Liver (tissue), 9 donors: Measurements from ENCODE around the gene HTRA1. TPM values are rescaled to one million over a fixed set of nuclear protein-coding genes. Genes with fewer than 3 reads are reported as not detected.

Source experiments
- DNase-seq: peaks from one replicate; pipeline ENCODE4 v3.0.0-alpha.2; 2017; ENCODE audit warnings: low spot score
- H3K27ac ChIP-seq, 2 donors: one replicate each; pipeline ENCODE4 v1.7.0; 2013; ENCODE audit warnings: inconsistent platforms in 2 of 2, low read length in 2 of 2, control low read depth in 1 of 2, low read depth in 1 of 2, mild to moderate bottlenecking in 1 of 2
- H3K27me3 ChIP-seq, 4 donors: one replicate each; pipeline versions ENCODE4 v1.6.1 to v1.7.0; 2013; ENCODE audit warnings: low read length in 3 of 4, inconsistent platforms in 1 of 4, mild to moderate bottlenecking in 1 of 4, moderate library complexity in 1 of 4; ENCODE audit not compliant: control insufficient read depth in 4 of 4, insufficient read depth in 4 of 4
- H3K36me3 ChIP-seq, 4 donors: one replicate each; pipeline versions ENCODE4 v1.6.1 to v1.7.0; 2013; ENCODE audit warnings: low read length in 3 of 4, mild to moderate bottlenecking in 3 of 4, low read depth in 1 of 4, moderate library complexity in 1 of 4; ENCODE audit not compliant: control insufficient read depth in 4 of 4, insufficient read depth in 3 of 4
- H3K4me1 ChIP-seq, 4 donors: one replicate each; pipeline versions ENCODE4 v1.6.1 to v1.7.0; 2013; ENCODE audit warnings: low read length in 3 of 4, mild to moderate bottlenecking in 3 of 4, moderate library complexity in 1 of 4; ENCODE audit not compliant: control insufficient read depth in 4 of 4, insufficient read depth in 4 of 4
- H3K4me3 ChIP-seq, 3 donors: one replicate each; pipeline versions ENCODE4 v1.6.1 to v1.7.0; 2013; ENCODE audit warnings: low read length in 3 of 3, control low read depth in 1 of 3, low read depth in 1 of 3, mild to moderate bottlenecking in 1 of 3
- H3K9ac ChIP-seq, 2 donors: one replicate each; pipeline ENCODE4 v1.7.0; 2013; ENCODE audit warnings: low read length in 2 of 2, mild to moderate bottlenecking in 2 of 2, moderate library complexity in 2 of 2, control low read depth in 1 of 2, low read depth in 1 of 2
- H3K9me3 ChIP-seq, 4 donors: one replicate each; pipeline versions ENCODE4 v1.6.1 to v1.7.0; 2013; ENCODE audit warnings: low read length in 3 of 4; ENCODE audit not compliant: control insufficient read depth in 4 of 4
- ATF3 ChIP-seq: IDR thresholded peaks from 2 replicates; pipeline ENCODE4 v1.6.1; 2016; ENCODE audit warnings: antibody characterized with exemption
- CTCF ChIP-seq: fragments of 150-350 bp; IDR thresholded peaks from 2 replicates; pipeline ENCODE4 v1.5.1; 2017; ENCODE audit warnings: improper control_type of control experiment, low read depth, low read length; ENCODE audit not compliant: missing input control
- EGR1 ChIP-seq, 2 donors: IDR thresholded peaks; 2 replicates each; pipeline ENCODE4 v1.6.1; 2016 to 2018; ENCODE audit warnings: antibody characterized with exemption in 2 of 2, low read depth in 2 of 2
- FOXA1 ChIP-seq: IDR thresholded peaks from 2 replicates; pipeline ENCODE4 v1.6.1; 2016; ENCODE audit warnings: antibody characterized with exemption
- FOXA2 ChIP-seq: IDR thresholded peaks from 2 replicates; pipeline ENCODE4 v1.6.1; 2016; ENCODE audit warnings: antibody characterized with exemption
- GABPA ChIP-seq, 2 donors: IDR thresholded peaks in 1 of 2; conservative IDR thresholded peaks in 1 of 2; 2 replicates each; pipeline ENCODE4 v1.6.1; 2016; ENCODE audit warnings: antibody characterized with exemption in 2 of 2, mild to moderate bottlenecking in 1 of 2, moderate library complexity in 1 of 2
- HNF4A ChIP-seq, 2 donors: conservative IDR thresholded peaks; 2 replicates each; pipeline ENCODE4 v1.6.1; 2016; ENCODE audit warnings: antibody characterized with exemption in 2 of 2, mild to moderate bottlenecking in 2 of 2
- HNF4G ChIP-seq: IDR thresholded peaks from 2 replicates; pipeline ENCODE4 v1.6.1; 2016; ENCODE audit warnings: antibody characterized with exemption
- JUND ChIP-seq, 2 donors: IDR thresholded peaks; 2 replicates each; pipeline ENCODE4 v1.6.1; 2016; ENCODE audit warnings: antibody characterized with exemption in 2 of 2
- NR2F2 ChIP-seq: IDR thresholded peaks from 2 replicates; pipeline ENCODE4 v1.6.1; 2016; ENCODE audit warnings: antibody characterized with exemption
- RAD21 ChIP-seq, 2 donors: IDR thresholded peaks; 2 replicates each; pipeline ENCODE4 v1.6.1; 2016; ENCODE audit warnings: antibody characterized with exemption in 2 of 2, mild to moderate bottlenecking in 2 of 2
- REST ChIP-seq: IDR thresholded peaks from 2 replicates; pipeline ENCODE4 v1.6.1; 2016; ENCODE audit warnings: antibody characterized with exemption, mild to moderate bottlenecking
- RXRA ChIP-seq, 2 donors: IDR thresholded peaks; 2 replicates each; pipeline ENCODE4 v1.6.1; 2017 to 2018; ENCODE audit warnings: antibody characterized with exemption in 2 of 2, mild to moderate bottlenecking in 1 of 2
- SP1 ChIP-seq: IDR thresholded peaks from 2 replicates; pipeline ENCODE4 v1.6.1; 2018; ENCODE audit warnings: antibody characterized with exemption, mild to moderate bottlenecking
- TAF1 ChIP-seq: conservative IDR thresholded peaks from 2 replicates; pipeline ENCODE4 v1.6.1; 2016; ENCODE audit warnings: antibody characterized with exemption, mild to moderate bottlenecking
- YY1 ChIP-seq: IDR thresholded peaks from 2 replicates; pipeline ENCODE4 v1.6.1; 2016; ENCODE audit warnings: antibody characterized with exemption, mild to moderate bottlenecking
- WGBS: extraction: QIAGEN DNeasy Blood & Tissue Kit; methylation state at CpG from one replicate; pipeline ENCODE4 v1.1.7; 2013; 5-methylcytosine and 5-hydroxymethylcytosine counted together
- polyA plus RNA-seq, 2 donors: library from polyadenylated mRNA; stranded (reverse) in 1 of 2; unstranded in 1 of 2; fragments of 200-250 nt in 1 of 2; fragments of >200 nt in 1 of 2; fragmentation: Nextera tagmentation in 1 of 2; extraction: Ambion mirVana in 1 of 2; gene quantifications; one replicate each; pipeline versions ENCODE4 v1.2.1 to v1.2.3, GENCODE V29; 2013 to 2015
- total RNA-seq, 2 donors: library from RNA; depleted of rRNA; stranded (reverse); fragments of >200 nt; gene quantifications; one replicate each; pipeline ENCODE4 v1.2.3, GENCODE V29; 2014
- TF ChIP-seq, protein P1 (sequence below): IDR thresholded peaks from 2 replicates; pipeline ENCODE4 v1.6.1; 2016; ENCODE audit warnings: antibody characterized with exemption
- TF ChIP-seq, protein P2 (sequence below): IDR thresholded peaks from 2 replicates; pipeline ENCODE4 v1.6.1; 2016; ENCODE audit warnings: antibody characterized with exemption
- donor health status: healthy.
- donor health status: healthy.
- donor health status: healthy.
- donor health status: healthy.
- donor health status: healthy.

HTRA1 gene
- total and polyA plus RNA-seq, 4 donors, result 4.3 to 289 (median 72.1) TPM

- H3K9ac ChIP-seq, result no peak overlapping the region
- DNase-seq, result no peak
- peaks cover 0 to 3% (median 0%) of the 10 kb centered on the region in 4 donors for H3K36me3 ChIP-seq
- 64% methylated on average over 5 of the region's 5 CpGs for WGBS
- no peaks in the 10 kb centered on the region for H3K27me3 ChIP-seq
- no peak overlapping the region for H3K27ac ChIP-seq
- TF ChIP-seq RXRA (IDR thresholded peaks at IDR 0.05) (peak; percentile 9 to 14), SP1 (no peak)
- H3K9me3 ChIP-seq, result no peaks in the 10 kb centered on the region
- H3K4me3 ChIP-seq, result no peak overlapping the region
- peaks cover 0 to 6% (median 0%) of the 10 kb centered on the region in 4 donors for H3K4me1 ChIP-seq
These were observed 38.2 kb downstream of the HTRA1 start for GRCh38 chr10:122499491-122499941.

DNA sequence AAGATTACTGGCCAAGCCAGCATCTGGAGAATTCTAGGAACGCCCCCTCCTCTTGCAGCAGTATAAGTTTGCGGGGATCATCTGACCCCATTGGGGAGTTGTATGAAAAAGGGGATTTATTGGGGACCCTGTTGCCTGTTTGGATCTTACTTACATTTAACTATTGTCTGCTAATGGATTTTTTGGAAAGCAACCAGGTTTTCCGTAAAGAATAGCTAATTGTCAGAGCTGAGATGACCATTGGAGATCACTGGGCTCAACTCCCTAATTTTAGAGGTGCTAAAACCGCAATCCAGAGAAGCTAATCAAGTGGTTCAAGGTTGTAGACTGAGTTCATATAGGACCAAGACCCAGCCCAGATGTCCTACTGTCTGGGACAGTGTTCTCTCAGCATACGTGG is 38.8 kb downstream of the HTRA1 start:
- Histone ChIP-seq H3K36me3 (peaks cover 0 to 3% (median 0%) of the 10 kb centered on the region in 4 donors), H3K9me3 (no peaks in the 10 kb centered on the region), H3K9ac (no peak overlapping the region), H3K27ac (no peak overlapping the region), H3K4me3 (no peak overlapping the region), H3K27me3 (no peaks in the 10 kb centered on the region), H3K4me1 (peaks cover 0 to 6% (median under 1%) of the 10 kb centered on the region in 4 donors)
- no peak for DNase-seq
- TF ChIP-seq GABPA (IDR thresholded peaks at IDR 0.05 in 1 of 2, conservative IDR thresholded peaks at IDR 0.05 in 1 of 2), result no peak
- no peak for TF ChIP-seq SP1
- TF ChIP-seq REST, result no peak
- no peak for TF ChIP-seq CTCF
- no peak for TF ChIP-seq HNF4A (conservative IDR thresholded peaks at IDR 0.05)
- no peak for TF ChIP-seq ATF3
- no peak for TF ChIP-seq FOXA2
- TF ChIP-seq YY1, result no peak
- TF ChIP-seq FOXA1, result no peak
- no peak for TF ChIP-seq HNF4G
- TF ChIP-seq RAD21 (IDR thresholded peaks at IDR 0.05), result no peak
- no peak for TF ChIP-seq EGR1 (IDR thresholded peaks at IDR 0.05; ENCODE audit: low read depth in 2 of 2)
- TF ChIP-seq, protein P1, sequence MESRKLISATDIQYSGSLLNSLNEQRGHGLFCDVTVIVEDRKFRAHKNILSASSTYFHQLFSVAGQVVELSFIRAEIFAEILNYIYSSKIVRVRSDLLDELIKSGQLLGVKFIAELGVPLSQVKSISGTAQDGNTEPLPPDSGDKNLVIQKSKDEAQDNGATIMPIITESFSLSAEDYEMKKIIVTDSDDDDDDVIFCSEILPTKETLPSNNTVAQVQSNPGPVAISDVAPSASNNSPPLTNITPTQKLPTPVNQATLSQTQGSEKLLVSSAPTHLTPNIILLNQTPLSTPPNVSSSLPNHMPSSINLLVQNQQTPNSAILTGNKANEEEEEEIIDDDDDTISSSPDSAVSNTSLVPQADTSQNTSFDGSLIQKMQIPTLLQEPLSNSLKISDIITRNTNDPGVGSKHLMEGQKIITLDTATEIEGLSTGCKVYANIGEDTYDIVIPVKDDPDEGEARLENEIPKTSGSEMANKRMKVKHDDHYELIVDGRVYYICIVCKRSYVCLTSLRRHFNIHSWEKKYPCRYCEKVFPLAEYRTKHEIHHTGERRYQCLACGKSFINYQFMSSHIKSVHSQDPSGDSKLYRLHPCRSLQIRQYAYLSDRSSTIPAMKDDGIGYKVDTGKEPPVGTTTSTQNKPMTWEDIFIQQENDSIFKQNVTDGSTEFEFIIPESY, result no peak
- TF ChIP-seq, protein P2, sequence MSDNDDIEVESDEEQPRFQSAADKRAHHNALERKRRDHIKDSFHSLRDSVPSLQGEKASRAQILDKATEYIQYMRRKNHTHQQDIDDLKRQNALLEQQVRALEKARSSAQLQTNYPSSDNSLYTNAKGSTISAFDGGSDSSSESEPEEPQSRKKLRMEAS, result no peak
- TF ChIP-seq JUND (IDR thresholded peaks at IDR 0.05), result no peak
- no peak for TF ChIP-seq RXRA (IDR thresholded peaks at IDR 0.05)
- TF ChIP-seq TAF1, result no peak
- TF ChIP-seq NR2F2, result no peak
- 76% methylated on average over 5 of the region's 5 CpGs for WGBS
